Tibial artery (tissue), 4 donors: ENCODE results near the gene GLRX3.
A peak's percentile ranks its signal among the peaks of the same experiment; 100 is the strongest.

Experiments used
- DNase-seq, 2 donors: peaks; one replicate each; pipeline ENCODE4 v3.0.0-alpha.2; 2019
- H3K27ac ChIP-seq, 2 donors: fragments of 200-600 bp; sonication (generic) in 1 of 2; 1 replicate in 1 of 2; 2 replicates in 1 of 2; pipeline ENCODE4 v1.5.1; 2018 to 2019; ENCODE audit warnings: mild to moderate bottlenecking in 1 of 2
- H3K27me3 ChIP-seq, 2 donors: fragments of 200-600 bp; sonication (generic) in 1 of 2; one replicate each; pipeline versions ENCODE4 v1.5.1 to v1.6.0; 2016 to 2019
- H3K36me3 ChIP-seq, 3 donors: fragments of 200-600 bp; sonication (generic) in 2 of 3; one replicate each; pipeline ENCODE4 v1.5.1; 2016 to 2019; ENCODE audit warnings: mild to moderate bottlenecking in 2 of 3
- H3K4me1 ChIP-seq, 4 donors: fragments of 200-600 bp; sonication (generic) in 2 of 4; 1 replicate in 3 of 4; 2 replicates in 1 of 4; pipeline ENCODE4 v1.5.1; 2016 to 2019
- H3K4me3 ChIP-seq, 2 donors: fragments of 200-600 bp; sonication (generic) in 1 of 2; 1 replicate in 1 of 2; 2 replicates in 1 of 2; pipeline ENCODE4 v1.5.1; 2018 to 2019; ENCODE audit warnings: mild to moderate bottlenecking in 2 of 2
- H3K9me3 ChIP-seq, 3 donors: fragments of 200-600 bp; sonication (generic) in 1 of 3; one replicate each; pipeline ENCODE4 v1.5.1; 2016 to 2019
- intact Hi-C: fragments of 100-400 bp; cut with DNase I; formaldehyde crosslinking; loops from one replicate; pipeline ENCODE4 v1.15.0; 2023; ENCODE audit warnings: low total_unique reads
- TF ChIP-seq, protein P1 (sequence below), 2 experiments: fragments of 200-600 bp in 1 of 2; fragments of 450-650 bp in 1 of 2; IDR thresholded peaks; one replicate each; pipeline ENCODE4 v1.5.1; 2017 to 2019; ENCODE audit warnings: antibody characterized with exemption in 2 of 2, mild to moderate bottlenecking in 1 of 2, moderate library complexity in 1 of 2

Gene GLRX3

GRCh38 chr10:130174328-130174727, 38.1 kb downstream of the GLRX3 start:
- H3K4me1 ChIP-seq, result no peaks in the 10 kb centered on the region
- H3K9me3 ChIP-seq, result no peaks in the 10 kb centered on the region
- DNase-seq, result no peak
- H3K4me3 ChIP-seq, result no peak overlapping the region
- H3K36me3 ChIP-seq, result peaks cover 26 to 76% (median 63%) of the 10 kb centered on the region in 3 donors
- no peak overlapping the region for H3K27ac ChIP-seq
- intact Hi-C loops, result no loop called here
- H3K27me3 ChIP-seq, result no peaks in the 10 kb centered on the region
- TF ChIP-seq, protein P1, sequence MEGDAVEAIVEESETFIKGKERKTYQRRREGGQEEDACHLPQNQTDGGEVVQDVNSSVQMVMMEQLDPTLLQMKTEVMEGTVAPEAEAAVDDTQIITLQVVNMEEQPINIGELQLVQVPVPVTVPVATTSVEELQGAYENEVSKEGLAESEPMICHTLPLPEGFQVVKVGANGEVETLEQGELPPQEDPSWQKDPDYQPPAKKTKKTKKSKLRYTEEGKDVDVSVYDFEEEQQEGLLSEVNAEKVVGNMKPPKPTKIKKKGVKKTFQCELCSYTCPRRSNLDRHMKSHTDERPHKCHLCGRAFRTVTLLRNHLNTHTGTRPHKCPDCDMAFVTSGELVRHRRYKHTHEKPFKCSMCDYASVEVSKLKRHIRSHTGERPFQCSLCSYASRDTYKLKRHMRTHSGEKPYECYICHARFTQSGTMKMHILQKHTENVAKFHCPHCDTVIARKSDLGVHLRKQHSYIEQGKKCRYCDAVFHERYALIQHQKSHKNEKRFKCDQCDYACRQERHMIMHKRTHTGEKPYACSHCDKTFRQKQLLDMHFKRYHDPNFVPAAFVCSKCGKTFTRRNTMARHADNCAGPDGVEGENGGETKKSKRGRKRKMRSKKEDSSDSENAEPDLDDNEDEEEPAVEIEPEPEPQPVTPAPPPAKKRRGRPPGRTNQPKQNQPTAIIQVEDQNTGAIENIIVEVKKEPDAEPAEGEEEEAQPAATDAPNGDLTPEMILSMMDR (IDR thresholded peaks at IDR 0.05), result no peak

GRCh38 chr10:130175074-130175473, 38.9 kb downstream of the GLRX3 start:
- intact Hi-C loops, result no loop called here
- H3K27ac ChIP-seq, result no peak overlapping the region
- no peaks in the 10 kb centered on the region for H3K27me3 ChIP-seq
- no peak for DNase-seq
- H3K36me3 ChIP-seq, result peaks cover 26 to 79% (median 63%) of the 10 kb centered on the region in 3 donors
- H3K4me1 ChIP-seq, result no peaks in the 10 kb centered on the region
- TF ChIP-seq, protein P1 (IDR thresholded peaks at IDR 0.05), result no peak
- H3K9me3 ChIP-seq, result no peaks in the 10 kb centered on the region
- H3K4me3 ChIP-seq, result no peak overlapping the region

DNA sequence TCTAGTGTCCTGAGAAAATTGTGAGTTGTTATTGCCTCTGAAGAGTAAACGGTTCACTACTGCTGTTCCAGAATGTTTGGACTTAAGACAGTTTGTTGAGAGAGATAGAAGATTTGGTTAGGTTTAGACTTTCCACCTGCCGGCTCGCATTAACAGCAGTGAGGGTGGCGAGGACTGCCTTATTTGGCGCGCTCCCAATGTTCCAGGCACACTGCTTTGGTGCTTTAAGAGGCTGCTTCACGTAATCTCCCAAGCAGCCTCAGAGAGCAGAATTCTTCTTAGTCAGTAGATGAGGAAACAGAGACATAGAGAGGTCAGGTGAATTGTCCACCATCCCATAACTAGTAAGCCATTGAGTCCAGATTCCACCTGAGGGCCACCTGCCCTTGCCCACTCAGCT, 41.1 kb downstream of the GLRX3 start:
- TF ChIP-seq, protein P1 (IDR thresholded peaks at IDR 0.05), result no peak
- H3K27me3 ChIP-seq, result no peaks in the 10 kb centered on the region
- DNase-seq, result no peak

GRCh38 chr10:130179640-130180039, 43.4 kb downstream of the GLRX3 start:
- H3K27ac ChIP-seq, result no peak overlapping the region
- no peak for DNase-seq
- TF ChIP-seq, protein P1 (IDR thresholded peaks at IDR 0.05), result peak in 1 of 2 experiments; percentile 6
- H3K4me1 ChIP-seq, result no peaks in the 10 kb centered on the region
- H3K36me3 ChIP-seq, result peaks cover 50 to 91% (median 80%) of the 10 kb centered on the region in 3 donors
- no peaks in the 10 kb centered on the region for H3K9me3 ChIP-seq
- no peak overlapping the region for H3K4me3 ChIP-seq
- H3K27me3 ChIP-seq, result no peaks in the 10 kb centered on the region
- intact Hi-C loops, result no loop called here

More for the DNA sequence above, 41.1 kb downstream of the GLRX3 start:
- H3K36me3 ChIP-seq, result peaks cover 38 to 89% (median 77%) of the 10 kb centered on the region in 3 donors
- intact Hi-C loops, result no loop called here
- H3K9me3 ChIP-seq, result no peaks in the 10 kb centered on the region
- no peaks in the 10 kb centered on the region for H3K4me1 ChIP-seq
- H3K27ac ChIP-seq, result no peak overlapping the region
- H3K4me3 ChIP-seq, result no peak overlapping the region

GRCh38 chr10:130180416-130180815, 44.2 kb downstream of the GLRX3 start:
- intact Hi-C loops, result no loop called here
- Histone ChIP-seq H3K27me3 (no peaks in the 10 kb centered on the region), H3K9me3 (no peaks in the 10 kb centered on the region), H3K27ac (no peak overlapping the region), H3K36me3 (peaks cover 52 to 91% (median 86%) of the 10 kb centered on the region in 3 donors), H3K4me3 (no peak overlapping the region), H3K4me1 (no peaks in the 10 kb centered on the region)
- TF ChIP-seq, protein P1 (IDR thresholded peaks at IDR 0.05), result no peak
- no peak for DNase-seq

- DNase-seq, result no peak
- H3K27me3 ChIP-seq, result no peaks in the 10 kb centered on the region
Observed at GRCh38 chr10:130181858-130182257, 45.7 kb downstream of the GLRX3 start.

More at GRCh38 chr10:130181858-130182257, 45.7 kb downstream of the GLRX3 start:
- Histone ChIP-seq H3K9me3 (no peaks in the 10 kb centered on the region), H3K4me1 (no peaks in the 10 kb centered on the region), H3K36me3 (peaks cover 54 to 93% (median 84%) of the 10 kb centered on the region in 3 donors), H3K4me3 (no peak overlapping the region), H3K27ac (no peak overlapping the region)
- intact Hi-C loops, result no loop called here
- TF ChIP-seq, protein P1 (IDR thresholded peaks at IDR 0.05), result no peak
